K562 (cell line): Measurements from ENCODE around the gene SLC39A6. TPM values are rescaled to one million over a fixed set of nuclear protein-coding genes. Genes with fewer than 3 reads are reported as not detected.
A peak's percentile ranks its signal among the peaks of the same experiment; 100 is the strongest.

Experiments
- ATAC-seq: fragments of 200-7000 bp; cut with Tn5 transposase; 3 replicates; pipeline ENCODE4 v1.9.1; 2020; ENCODE audit warnings: moderate library complexity
- BruUV-seq: library from RNA; stranded (reverse); fragments of 400-500 nt; replicated peaks from 2 replicates; lab custom pipeline; 2021; lab: Mats Ljungman, UMichigan
- CTCF ChIA-PET: fragments of 300-600 bp; formaldehyde crosslinking; extraction: SDS; loops from one replicate; lab custom pipeline; 2021; ENCODE audit warnings: low intra/inter-chr PET ratio; lab: Yijun Ruan, JAX
- POLR2A ChIA-PET: fragments of 300-600, 350-650 bp; sonication (Branson Sonifier 250); formaldehyde crosslinking; extraction: SDS; loops from one replicate; lab custom pipeline; 2021; ENCODE audit warnings: antibody characterized with exemption, inconsistent platforms; lab: Yijun Ruan, JAX
- DNase-seq, 4 experiments: peaks; one replicate each; pipeline versions ENCODE4 v3.0.0 to v3.0.0-alpha.2; 2011 to 2018; ENCODE audit warnings: low spot score in 3 of 4, mixed read lengths in 3 of 4; ENCODE audit errors: extremely low read depth in 1 of 4
- FAIRE-seq: peaks from 2 replicates; lab custom pipeline; 2011; peaks lifted over from hg19 to GRCh38; lab: Jason Lieb, UNC
- H2AFZ ChIP-seq: 2 replicates; pipeline ENCODE4 v1.6.0; 2011; ENCODE audit warnings: low read depth, low read length, control low read depth, inconsistent platforms
- H3K27ac ChIP-seq: fragments of 200-600 bp; 3 replicates; pipeline ENCODE4 v1.8.0; 2011; ENCODE audit warnings: low read depth, mild to moderate bottlenecking, control low read depth, inconsistent platforms, low read length, moderate library complexity, mixed read lengths; ENCODE audit errors: extremely low read depth
- H3K27me3 ChIP-seq, 2 experiments: fragments of 300-600 bp in 1 of 2; 2 replicates in 1 of 2; 3 replicates in 1 of 2; pipeline versions ENCODE4 v1.6.0 to v1.8.0; 2011; ENCODE audit warnings: inconsistent platforms in 2 of 2, low read length in 2 of 2, mild to moderate bottlenecking in 1 of 2, mixed read lengths in 1 of 2, moderate library complexity in 1 of 2; ENCODE audit not compliant: control insufficient read depth in 2 of 2, insufficient read depth in 2 of 2
- H3K36me3 ChIP-seq: fragments of 300-600 bp; 3 replicates; pipeline ENCODE4 v1.8.0; 2011; ENCODE audit warnings: mild to moderate bottlenecking, low read length, inconsistent platforms; ENCODE audit not compliant: control insufficient read depth, insufficient read depth
- H3K4me1 ChIP-seq, 2 experiments: fragments of 200-600 bp in 1 of 2; replicated peaks in 1 of 2; 2 replicates in 1 of 2; 3 replicates in 1 of 2; pipeline versions ENCODE4 v1.5.1 to v1.8.0; 2011; ENCODE audit warnings: inconsistent platforms in 2 of 2, low read length in 2 of 2, mild to moderate bottlenecking in 1 of 2, mixed read lengths in 1 of 2, moderate library complexity in 1 of 2; ENCODE audit not compliant: control insufficient read depth in 2 of 2, insufficient read depth in 2 of 2
- H3K4me2 ChIP-seq: 2 replicates; pipeline ENCODE4 v1.6.1; 2011; ENCODE audit warnings: low read length, control low read depth, inconsistent platforms, mixed read lengths; ENCODE audit not compliant: insufficient read depth
- H3K4me3 ChIP-seq: fragments of 200-600 bp; sonication (generic), shearing (Covaris generic); 2 replicates; pipeline ENCODE4 v1.5.1; 2016; ENCODE audit warnings: control low read depth, inconsistent platforms
- H3K79me2 ChIP-seq: fragments of 200-600 bp; 3 replicates; pipeline ENCODE4 v1.8.0; 2011; ENCODE audit warnings: low read length, inconsistent platforms; ENCODE audit not compliant: control insufficient read depth, insufficient read depth
- H3K9ac ChIP-seq, 2 experiments: 2 replicates each; pipeline versions ENCODE4 v1.6.0 to v1.6.1; 2011; ENCODE audit warnings: low read depth in 2 of 2, low read length in 2 of 2, control low read depth in 1 of 2, inconsistent platforms in 1 of 2, mild to moderate bottlenecking in 1 of 2, mixed read lengths in 1 of 2; ENCODE audit not compliant: insufficient read depth in 1 of 2
- H3K9me1 ChIP-seq: one replicate; pipeline ENCODE4 v1.6.0; 2011; ENCODE audit warnings: inconsistent platforms, mild to moderate bottlenecking, low read length, moderate library complexity; ENCODE audit not compliant: control insufficient read depth, insufficient read depth
- H3K9me3 ChIP-seq: replicated peaks from 2 replicates; pipeline ENCODE4 v1.5.1; 2011; ENCODE audit warnings: low read depth, low read length, inconsistent platforms; ENCODE audit not compliant: control insufficient read depth, insufficient read depth
- H4K20me1 ChIP-seq: replicated peaks from 2 replicates; pipeline ENCODE4 v1.6.1; 2011; ENCODE audit warnings: low read length, inconsistent platforms, mixed read lengths; ENCODE audit not compliant: control insufficient read depth, insufficient read depth
- CBFA2T3 ChIP-seq: fragments of 450-650 bp; IDR thresholded peaks from 2 replicates; pipeline ENCODE4 v1.6.1; 2017
- CBX2 ChIP-seq: fragments of 200-600 bp; sonication (generic); IDR thresholded peaks from one replicate; pipeline ENCODE4 v1.6.1; 2012; ENCODE audit warnings: mild to moderate bottlenecking, low read length, inconsistent platforms; ENCODE audit not compliant: insufficient read depth, poor library complexity, severe bottlenecking
- CEBPB ChIP-seq: fragments of 450-650 bp; IDR thresholded peaks from 2 replicates; pipeline ENCODE4 v1.6.1; 2016; ENCODE audit warnings: missing genetic modification characterization, missing compliant biosample characterization
- CEBPG ChIP-seq, 3 experiments: fragments of 200-800 bp in 1 of 3; sonication (Bioruptor generic) in 1 of 3; sonication (generic) in 1 of 3; formaldehyde crosslinking in 1 of 3; IDR thresholded peaks in 2 of 3; conservative IDR thresholded peaks in 1 of 3; 2 replicates each; pipeline versions ENCODE4 v1.6.1 to v1.8.0; 2016 to 2022; ENCODE audit warnings: missing compliant biosample characterization in 2 of 3, missing genetic modification characterization in 2 of 3, mild to moderate bottlenecking in 1 of 3, missing genetic modification reagents in 1 of 3
- CREB1 ChIP-seq, 2 experiments: sonication (generic) in 1 of 2; formaldehyde crosslinking in 1 of 2; IDR thresholded peaks; 2 replicates each; pipeline versions ENCODE4 v1.6.1 to v1.8.0; 2012 to 2022; ENCODE audit warnings: inconsistent platforms in 1 of 2, mild to moderate bottlenecking in 1 of 2, missing genetic modification reagents in 1 of 2, moderate library complexity in 1 of 2
- ETV6 ChIP-seq, 3 experiments: fragments of 150-350 bp in 1 of 3; sonication (generic) in 1 of 3; formaldehyde crosslinking in 1 of 3; IDR thresholded peaks; 2 replicates each; pipeline versions ENCODE4 v1.6.1 to v1.8.0; 2014 to 2022; ENCODE audit warnings: borderline replicate concordance in 2 of 3, low read depth in 2 of 3, antibody characterized with exemption in 1 of 3, low read length in 1 of 3, mild to moderate bottlenecking in 1 of 3, missing genetic modification reagents in 1 of 3
- GATA2 ChIP-seq: sonication (generic); formaldehyde crosslinking; IDR thresholded peaks from 2 replicates; pipeline ENCODE4 v1.4.0; 2020; ENCODE audit warnings: mild to moderate bottlenecking, missing genetic modification reagents
- HMBOX1 ChIP-seq: sonication (generic); IDR thresholded peaks from 2 replicates; pipeline ENCODE4 v1.6.1; 2016
- MAFF ChIP-seq: IDR thresholded peaks from 2 replicates; pipeline ENCODE4 v1.6.1; 2012; ENCODE audit warnings: low read length, improper control_type of control experiment
- MTA2 ChIP-seq: fragments of 450-650 bp; IDR thresholded peaks from 2 replicates; pipeline ENCODE4 v1.6.1; 2016; ENCODE audit warnings: low read depth
- SIRT6 ChIP-seq: IDR thresholded peaks from one replicate; pipeline ENCODE4 v1.6.1; 2012; ENCODE audit warnings: low read depth, mild to moderate bottlenecking, control low read depth, inconsistent platforms, low read length, moderate library complexity
- TAL1 ChIP-seq: fragments of 450-650 bp; IDR thresholded peaks from 2 replicates; pipeline ENCODE4 v1.6.1; 2016; ENCODE audit warnings: mild to moderate bottlenecking
- TEAD1 ChIP-seq, 2 experiments: fragments of 450-650 bp in 1 of 2; sonication (generic) in 1 of 2; formaldehyde crosslinking; IDR thresholded peaks; 2 replicates each; pipeline versions ENCODE4 v1.4.0 to v1.8.0; 2020 to 2022; ENCODE audit warnings: mild to moderate bottlenecking in 2 of 2, missing genetic modification reagents in 1 of 2
- TEAD2 ChIP-seq: fragments of 450-650 bp; IDR thresholded peaks from 2 replicates; pipeline ENCODE4 v1.6.1; 2016; ENCODE audit warnings: missing genetic modification characterization, control low read depth, missing compliant biosample characterization
- ZBTB17 ChIP-seq: fragments of 450-650 bp; formaldehyde crosslinking; IDR thresholded peaks from 2 replicates; pipeline ENCODE4 v1.4.0; 2020; ENCODE audit warnings: mild to moderate bottlenecking
- in situ Hi-C: fragments of 300-500 bp; cut with MboI; formaldehyde crosslinking; loops from 4 replicates; pipeline ENCODE4 v1.15.0; 2018; ENCODE audit warnings: inconsistent platforms, mixed read lengths
- intact Hi-C: fragments of 100-400 bp; cut with micrococcal nuclease; formaldehyde crosslinking; loops from 2 replicates; pipeline ENCODE4 v1.14.2; 2022
- polyA plus RNA-seq, 8 experiments: library from polyadenylated mRNA; depleted of rRNA in 4 of 8; stranded (reverse) in 5 of 8; unstranded in 3 of 8; fragments of >200 nt; fragmentation: Nextera tagmentation in 2 of 8; fragmentation: Illumina TruSeq in 1 of 8; extraction: Ambion mirVana in 2 of 8; extraction: Trizol in 1 of 8; gene quantifications; 2 replicates each; pipeline versions ENCODE4 v1.2.1 to v1.2.3, GENCODE V29; 2011 to 2014; ENCODE audit warnings: inconsistent platforms in 1 of 8, missing spikeins in 1 of 8
- total RNA-seq, 7 experiments: library from RNA; depleted of rRNA in 6 of 7; stranded (reverse); fragments of >200 nt in 6 of 7; fragmentation: Illumina TruSeq in 2 of 7; extraction: Trizol in 2 of 7; gene quantifications; 2 replicates each; pipeline versions ENCODE4 v1.2.1 to v1.2.3, GENCODE V29; 2011 to 2021; ENCODE audit warnings: low replicate concordance in 1 of 7
- TF ChIP-seq, protein P1 (sequence below): sonication (generic); formaldehyde crosslinking; IDR thresholded peaks from 2 replicates; pipeline ENCODE4 v1.9.0; 2022; ENCODE audit warnings: mild to moderate bottlenecking, missing genetic modification reagents
- TF ChIP-seq, protein P2 (sequence below): fragments of 450-650 bp; formaldehyde crosslinking; IDR thresholded peaks from 2 replicates; pipeline ENCODE4 v1.4.0; 2022; ENCODE audit warnings: mild to moderate bottlenecking, moderate library complexity

The SLC39A6 gene
- total and polyA plus RNA-seq, 9 of the 15 experiments (the other 6 are each of a cell fraction or from before 2014, with no cell fraction given): 5.6 to 23.8 (median 17.4) TPM

DNA sequence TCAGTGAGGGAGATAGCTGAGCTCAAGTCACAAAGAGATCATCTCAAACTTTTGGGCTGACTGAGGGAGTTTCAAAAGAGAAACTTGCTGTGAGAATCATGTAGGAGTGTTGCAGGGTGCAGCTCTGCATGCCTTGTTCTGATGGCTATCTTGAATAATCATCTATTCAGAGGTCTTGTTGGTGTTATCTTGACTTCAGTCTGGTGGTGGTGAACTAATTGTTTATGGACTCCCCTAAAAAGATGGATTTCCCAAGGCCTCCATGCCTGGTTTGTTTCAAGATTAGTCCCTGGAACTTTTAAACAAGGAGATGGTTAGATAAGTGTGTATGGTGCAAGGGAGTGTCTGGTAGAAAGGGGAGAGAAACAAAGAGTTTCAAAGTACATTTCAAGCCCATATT, 29.8 kb downstream of the SLC39A6 start:
- H3K9ac ChIP-seq: no peak overlapping the region
- H2AFZ ChIP-seq: no peak overlapping the region
- ChIA-PET POLR2A (interaction anchor here (1.3 kb wide), 1 partner anchor 11 kb away, joined by 3 read pairs; no protein-coding TSS in a partner anchor), CTCF (no interaction called here)
- DNase-seq (no peak), ATAC-seq (no peak; the same call in 2 of the 3 replicates), FAIRE-seq (no peak)
- peaks cover 2 to 4% of the 10 kb centered on the region in 2 experiments; a peak in 2 of 5 replicates for H3K27me3 ChIP-seq
- BruUV-seq: no TSS peak
- in situ Hi-C loops: loop anchor here (10.0 kb wide), 1 partner anchor 655 kb away; no protein-coding TSS in a partner anchor
- no peak overlapping the region for H3K4me3 ChIP-seq
- H3K4me1 ChIP-seq: no peaks in the 10 kb centered on the region; a peak in 1 of 5 replicates
- H3K79me2 ChIP-seq: no peaks in the 10 kb centered on the region
- no peaks in the 10 kb centered on the region for H3K9me1 ChIP-seq
- no peaks in the 10 kb centered on the region; the same call in 1 of the 2 replicates for H3K9me3 ChIP-seq
- no peaks in the 10 kb centered on the region for H4K20me1 ChIP-seq
- TF ChIP-seq MAFF (no peak), TEAD2 (tag) (no peak), CBFA2T3 (peak; percentile 49), CEBPG (CRISPR knock-in tag; IDR thresholded peaks at IDR 0.05) (no peak), CEBPG (tag; conservative IDR thresholded peaks at IDR 0.05 in 1 of 2, IDR thresholded peaks at IDR 0.05 in 1 of 2) (no peak), HMBOX1 (peak; percentile 13; the same call in 1 of the 2 replicates), TAL1 (peak; percentile 31; the same call in 1 of the 2 replicates), MTA2 (no peak), GATA2 (CRISPR knock-in tag) (peak; percentile 37), TEAD1 (CRISPR knock-in tag; IDR thresholded peaks at IDR 0.05) (0 out of 4 replicates have a peak, but pooled peaks of 1 of the 2 experiments have one; percentile 30), CBX2 (no peak), ETV6 (IDR thresholded peaks at IDR 0.05; ENCODE audit: borderline replicate concordance in 1 of 2, low read depth in 2 of 2, low read length in 1 of 2) (no peak), ETV6 (CRISPR knock-in tag; IDR thresholded peaks at IDR 0.05; ENCODE audit: borderline replicate concordance) (no peak), SIRT6 (no peak), CEBPB (tag) (peak; percentile 33; the same call in 1 of the 2 replicates), CREB1 (IDR thresholded peaks at IDR 0.05) (no peak), CREB1 (CRISPR knock-in tag; IDR thresholded peaks at IDR 0.05) (no peak), ZBTB17 (CRISPR knock-in tag) (peak; percentile 91)
- TF ChIP-seq, protein P1, sequence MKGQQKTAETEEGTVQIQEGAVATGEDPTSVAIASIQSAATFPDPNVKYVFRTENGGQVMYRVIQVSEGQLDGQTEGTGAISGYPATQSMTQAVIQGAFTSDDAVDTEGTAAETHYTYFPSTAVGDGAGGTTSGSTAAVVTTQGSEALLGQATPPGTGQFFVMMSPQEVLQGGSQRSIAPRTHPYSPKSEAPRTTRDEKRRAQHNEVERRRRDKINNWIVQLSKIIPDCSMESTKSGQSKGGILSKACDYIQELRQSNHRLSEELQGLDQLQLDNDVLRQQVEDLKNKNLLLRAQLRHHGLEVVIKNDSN: no peak
- TF ChIP-seq, protein P2, sequence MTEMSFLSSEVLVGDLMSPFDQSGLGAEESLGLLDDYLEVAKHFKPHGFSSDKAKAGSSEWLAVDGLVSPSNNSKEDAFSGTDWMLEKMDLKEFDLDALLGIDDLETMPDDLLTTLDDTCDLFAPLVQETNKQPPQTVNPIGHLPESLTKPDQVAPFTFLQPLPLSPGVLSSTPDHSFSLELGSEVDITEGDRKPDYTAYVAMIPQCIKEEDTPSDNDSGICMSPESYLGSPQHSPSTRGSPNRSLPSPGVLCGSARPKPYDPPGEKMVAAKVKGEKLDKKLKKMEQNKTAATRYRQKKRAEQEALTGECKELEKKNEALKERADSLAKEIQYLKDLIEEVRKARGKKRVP (CRISPR knock-in tag): no peak
- H3K36me3 ChIP-seq: no peaks in the 10 kb centered on the region
- intact Hi-C loops: loop anchor here (5.0 kb wide), 2 partner anchors 313 to 342 kb away; no protein-coding TSS in a partner anchor
- H3K27ac ChIP-seq: no peak overlapping the region
- H3K4me2 ChIP-seq: no peak overlapping the region
